HepG2 (cell line): Measurements from ENCODE around the gene ZNF749. TPM values are rescaled to one million over a fixed set of nuclear protein-coding genes. Genes with fewer than 3 reads are reported as not detected.

Experiments
- AGO2 ChIP-seq: fragments of 200-400 bp; formaldehyde crosslinking; optimal IDR thresholded peaks from 2 replicates; pipeline ENCODE3; 2017; ENCODE audit warnings: mild to moderate bottlenecking, low read depth, low read length, moderate library complexity
- IRF2 ChIP-seq: IDR thresholded peaks from 2 replicates; pipeline ENCODE4 v1.6.1; 2018; ENCODE audit warnings: missing genetic modification reagents, missing compliant biosample characterization
- MATR3 ChIP-seq: sonication (generic); formaldehyde crosslinking; IDR thresholded peaks from 2 replicates; pipeline ENCODE4 v1.4.0; 2020; ENCODE audit warnings: missing genetic modification reagents
- NPAS2 ChIP-seq: sonication (generic); formaldehyde crosslinking; IDR thresholded peaks from 2 replicates; pipeline ENCODE4 v1.8.0; 2022; ENCODE audit warnings: mild to moderate bottlenecking, missing genetic modification reagents, borderline replicate concordance
- PHF5A ChIP-seq: IDR thresholded peaks from one replicate; pipeline ENCODE4 v1.6.1; 2018; ENCODE audit warnings: low read depth, missing genetic modification reagents; ENCODE audit not compliant: unreplicated experiment
- POLR2AphosphoS5 ChIP-seq: IDR thresholded peaks from 2 replicates; pipeline ENCODE4 v1.6.1; 2012; ENCODE audit warnings: low read depth, low read length
- YEATS4 ChIP-seq: sonication (generic); formaldehyde crosslinking; IDR thresholded peaks from 2 replicates; pipeline ENCODE4 v1.4.0; 2020; ENCODE audit warnings: missing genetic modification reagents, borderline replicate concordance
- ZBTB40 ChIP-seq, 2 experiments: fragments of 450-650 bp in 1 of 2; sonication (generic) in 1 of 2; formaldehyde crosslinking in 1 of 2; IDR thresholded peaks; 2 replicates each; pipeline versions ENCODE4 v1.6.1 to v1.8.0; 2016 to 2022; ENCODE audit warnings: antibody characterized with exemption in 1 of 2, mild to moderate bottlenecking in 1 of 2, missing genetic modification reagents in 1 of 2
- ZFP91 ChIP-seq: sonication (generic); formaldehyde crosslinking; IDR thresholded peaks from 2 replicates; pipeline ENCODE4 v1.9.0; 2022; ENCODE audit warnings: missing genetic modification reagents, mild to moderate bottlenecking, borderline replicate concordance
- ZNF354B ChIP-seq: sonication (generic); formaldehyde crosslinking; IDR thresholded peaks from 2 replicates; pipeline ENCODE4 v1.8.0; 2022; ENCODE audit warnings: mild to moderate bottlenecking, missing genetic modification reagents
- polyA plus RNA-seq, 8 experiments: library from polyadenylated mRNA; depleted of rRNA in 3 of 8; stranded (reverse) in 7 of 8; unstranded in 1 of 8; fragments of >200 nt; fragmentation: Illumina TruSeq in 4 of 8; extraction: Trizol in 4 of 8; gene quantifications; 2 replicates each; pipeline versions ENCODE4 v1.2.1 to v1.2.3, GENCODE V29; 2011 to 2016; ENCODE audit warnings: low read depth in 4 of 8, missing spikeins in 1 of 8, mixed read lengths in 1 of 8; ENCODE audit not compliant: insufficient read depth in 1 of 8
- total RNA-seq, 5 experiments: library from RNA; depleted of rRNA; stranded (reverse); fragments of >200 nt; fragmentation: Illumina TruSeq; extraction: Trizol; gene quantifications; 2 replicates each; pipeline ENCODE4 v1.2.3, GENCODE V29; 2016; ENCODE audit warnings: low read depth in 1 of 5
- TF ChIP-seq, protein P1 (sequence below): sonication (generic); formaldehyde crosslinking; IDR thresholded peaks from 2 replicates; pipeline ENCODE4 v1.5.1; 2020; ENCODE audit warnings: mild to moderate bottlenecking, missing genetic modification reagents, borderline replicate concordance

The ZNF749 gene
- total and polyA plus RNA-seq, 2 of the 13 experiments (the other 11 are each of a cell fraction or from before 2014, with no cell fraction given) = 18.9 to 21.0 TPM

- TF ChIP-seq ZBTB40 (IDR thresholded peaks at IDR 0.05) (0 out of 2 replicates have a peak, but pooled peaks have one; percentile 15), ZBTB40 (CRISPR knock-in tag; IDR thresholded peaks at IDR 0.05) (peak; percentile 76), ZFP91 (CRISPR knock-in tag) (peak; percentile 97; the same call in 1 of the 2 replicates), MATR3 (CRISPR knock-in tag) (no peak), ZNF354B (CRISPR knock-in tag) (peak; percentile 93; the same call in 1 of the 2 replicates), IRF2 (CRISPR knock-in tag) (peak; percentile 99), AGO2 (peak; percentile 65), YEATS4 (peak; percentile 40), NPAS2 (CRISPR knock-in tag) (no peak), POLR2AphosphoS5 (peak; percentile 51), PHF5A (CRISPR knock-in tag) (no peak)
- TF ChIP-seq, protein P1, sequence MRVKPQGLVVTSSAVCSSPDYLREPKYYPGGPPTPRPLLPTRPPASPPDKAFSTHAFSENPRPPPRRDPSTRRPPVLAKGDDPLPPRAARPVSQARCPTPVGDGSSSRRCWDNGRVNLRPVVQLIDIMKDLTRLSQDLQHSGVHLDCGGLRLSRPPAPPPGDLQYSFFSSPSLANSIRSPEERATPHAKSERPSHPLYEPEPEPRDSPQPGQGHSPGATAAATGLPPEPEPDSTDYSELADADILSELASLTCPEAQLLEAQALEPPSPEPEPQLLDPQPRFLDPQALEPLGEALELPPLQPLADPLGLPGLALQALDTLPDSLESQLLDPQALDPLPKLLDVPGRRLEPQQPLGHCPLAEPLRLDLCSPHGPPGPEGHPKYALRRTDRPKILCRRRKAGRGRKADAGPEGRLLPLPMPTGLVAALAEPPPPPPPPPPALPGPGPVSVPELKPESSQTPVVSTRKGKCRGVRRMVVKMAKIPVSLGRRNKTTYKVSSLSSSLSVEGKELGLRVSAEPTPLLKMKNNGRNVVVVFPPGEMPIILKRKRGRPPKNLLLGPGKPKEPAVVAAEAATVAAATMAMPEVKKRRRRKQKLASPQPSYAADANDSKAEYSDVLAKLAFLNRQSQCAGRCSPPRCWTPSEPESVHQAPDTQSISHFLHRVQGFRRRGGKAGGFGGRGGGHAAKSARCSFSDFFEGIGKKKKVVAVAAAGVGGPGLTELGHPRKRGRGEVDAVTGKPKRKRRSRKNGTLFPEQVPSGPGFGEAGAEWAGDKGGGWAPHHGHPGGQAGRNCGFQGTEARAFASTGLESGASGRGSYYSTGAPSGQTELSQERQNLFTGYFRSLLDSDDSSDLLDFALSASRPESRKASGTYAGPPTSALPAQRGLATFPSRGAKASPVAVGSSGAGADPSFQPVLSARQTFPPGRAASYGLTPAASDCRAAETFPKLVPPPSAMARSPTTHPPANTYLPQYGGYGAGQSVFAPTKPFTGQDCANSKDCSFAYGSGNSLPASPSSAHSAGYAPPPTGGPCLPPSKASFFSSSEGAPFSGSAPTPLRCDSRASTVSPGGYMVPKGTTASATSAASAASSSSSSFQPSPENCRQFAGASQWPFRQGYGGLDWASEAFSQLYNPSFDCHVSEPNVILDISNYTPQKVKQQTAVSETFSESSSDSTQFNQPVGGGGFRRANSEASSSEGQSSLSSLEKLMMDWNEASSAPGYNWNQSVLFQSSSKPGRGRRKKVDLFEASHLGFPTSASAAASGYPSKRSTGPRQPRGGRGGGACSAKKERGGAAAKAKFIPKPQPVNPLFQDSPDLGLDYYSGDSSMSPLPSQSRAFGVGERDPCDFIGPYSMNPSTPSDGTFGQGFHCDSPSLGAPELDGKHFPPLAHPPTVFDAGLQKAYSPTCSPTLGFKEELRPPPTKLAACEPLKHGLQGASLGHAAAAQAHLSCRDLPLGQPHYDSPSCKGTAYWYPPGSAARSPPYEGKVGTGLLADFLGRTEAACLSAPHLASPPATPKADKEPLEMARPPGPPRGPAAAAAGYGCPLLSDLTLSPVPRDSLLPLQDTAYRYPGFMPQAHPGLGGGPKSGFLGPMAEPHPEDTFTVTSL (CRISPR knock-in tag) = no peak
These were observed 45.2 kb upstream of the ZNF749 start, which contains the start of gene ZNF548 (continued) for GRCh38 chr19:57389730-57390598.
